Measurements from ENCODE around the gene CXCR4. TPM values are rescaled to one million over a fixed set of nuclear protein-coding genes. Genes with fewer than 3 reads are reported as not detected.

Gene CXCR4
- total and polyA plus RNA-seq, 2 of the 4 experiments (the other 2 are of a cell fraction), result not detected

DNA sequence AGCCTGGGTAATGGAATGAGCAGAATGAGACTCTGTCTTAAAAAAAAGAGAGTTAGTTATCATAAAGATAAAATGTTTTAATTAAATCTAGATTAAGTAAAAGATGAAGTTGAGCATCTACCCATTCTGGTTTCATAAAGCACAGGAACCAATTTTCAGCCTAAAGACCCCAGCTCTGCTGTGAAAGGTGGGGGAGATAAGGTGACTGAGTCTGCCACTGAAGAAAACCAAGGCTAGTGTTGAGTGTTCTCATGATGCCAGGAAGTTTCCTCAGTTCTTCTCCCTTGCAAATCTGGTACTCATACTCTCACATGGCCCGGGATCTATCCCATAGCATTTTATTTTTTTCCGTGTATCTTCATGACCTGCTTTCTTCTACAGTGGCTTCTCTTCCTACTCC, 10.4 kb upstream of the CXCR4 start:
- ChIA-PET CTCF (no interaction called here), POLR2A (ENCODE audit: unreplicated experiment) (no interaction called here)

More for the DNA sequence above, 10.4 kb upstream of the CXCR4 start:
- no peaks in the 10 kb centered on the region for H3K79me1 ChIP-seq (ENCODE audit: low read depth in 1 of 2, low read length in 2 of 2)
- no peak for DNase-seq
- H2BK15ac ChIP-seq (ENCODE audit: low read depth, low read length), result no peak overlapping the region
- 75% methylated on average over 2 of the region's 2 CpGs; no CpG with 5 or more reads in 1 of the 2 experiments for WGBS, 2 experiments (ENCODE audit: extremely low coverage in 2 of 2, insufficient read length in 1 of 2)
- TF ChIP-seq POLR2A (IDR thresholded peaks at IDR 0.05; ENCODE audit: low read depth, low read length) (no peak), RFX5 (IDR thresholded peaks at IDR 0.05; ENCODE audit: low read depth, low read length) (no peak), BHLHE40 (IDR thresholded peaks at IDR 0.05; ENCODE audit: low read depth, low read length) (no peak), MAFK (IDR thresholded peaks at IDR 0.05; ENCODE audit: low read depth, low read length) (no peak), SMC3 (IDR thresholded peaks at IDR 0.05; ENCODE audit: low read depth, low read length) (no peak), CTCF (conservative IDR thresholded peaks at IDR 0.05; ENCODE audit: low read depth, low read length) (no peak), CEBPB (IDR thresholded peaks at IDR 0.05; ENCODE audit: low read depth, low read length) (no peak), RCOR1 (IDR thresholded peaks at IDR 0.05; ENCODE audit: insufficient replicate concordance, low read length) (no peak), CHD1 (IDR thresholded peaks at IDR 0.05; ENCODE audit: low read depth, low read length) (no peak), MXI1 (IDR thresholded peaks at IDR 0.05; ENCODE audit: borderline replicate concordance, low read depth, low read length) (no peak), NFE2L2 (IDR thresholded peaks at IDR 0.05; ENCODE audit: low read depth, low read length) (no peak), RAD21 (IDR thresholded peaks at IDR 0.05; ENCODE audit: low read length) (no peak), FOS (IDR thresholded peaks at IDR 0.05; ENCODE audit: low read depth, low read length) (no peak), USF2 (IDR thresholded peaks at IDR 0.05; ENCODE audit: low read depth, low read length) (no peak), MAZ (IDR thresholded peaks at IDR 0.05; ENCODE audit: borderline replicate concordance, low read depth, low read length) (no peak)
- TF ChIP-seq, protein P1, sequence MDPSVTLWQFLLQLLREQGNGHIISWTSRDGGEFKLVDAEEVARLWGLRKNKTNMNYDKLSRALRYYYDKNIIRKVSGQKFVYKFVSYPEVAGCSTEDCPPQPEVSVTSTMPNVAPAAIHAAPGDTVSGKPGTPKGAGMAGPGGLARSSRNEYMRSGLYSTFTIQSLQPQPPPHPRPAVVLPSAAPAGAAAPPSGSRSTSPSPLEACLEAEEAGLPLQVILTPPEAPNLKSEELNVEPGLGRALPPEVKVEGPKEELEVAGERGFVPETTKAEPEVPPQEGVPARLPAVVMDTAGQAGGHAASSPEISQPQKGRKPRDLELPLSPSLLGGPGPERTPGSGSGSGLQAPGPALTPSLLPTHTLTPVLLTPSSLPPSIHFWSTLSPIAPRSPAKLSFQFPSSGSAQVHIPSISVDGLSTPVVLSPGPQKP (IDR thresholded peaks at IDR 0.05; ENCODE audit: borderline replicate concordance, low read depth, low read length), result no peak
- H3K4me3 ChIP-seq (ENCODE audit: insufficient read depth, low read depth, low read length), result no peak overlapping the region
- H3K4me2 ChIP-seq (ENCODE audit: low read depth, low read length), result no peak overlapping the region
- H3K23ac ChIP-seq (ENCODE audit: low read depth, low read length), result no peak overlapping the region
- no peak overlapping the region for H3K4ac ChIP-seq (ENCODE audit: low read depth, low read length)
- in situ Hi-C loops (cut with MboI; ENCODE audit: low sequenced_read_pairs) (no loop called here), intact Hi-C loops (cut with micrococcal nuclease) (loop anchor here (10.0 kb wide), 1 partner anchor 204 kb away; no protein-coding TSS in a partner anchor), dilution Hi-C loops (cut with HindIII; ENCODE audit: low sequenced_read_pairs, unreplicated experiment) (no loop called here)
- H3K9me3 ChIP-seq (ENCODE audit: control insufficient read depth, insufficient read depth, low read length), result no peaks in the 10 kb centered on the region
- H4K20me1 ChIP-seq (ENCODE audit: insufficient read depth, low read length), result no peaks in the 10 kb centered on the region
- peaks cover 15% of the 10 kb centered on the region for H3K27me3 ChIP-seq (ENCODE audit: control insufficient read depth, insufficient read depth, low read length)
- no peak overlapping the region for H2BK120ac ChIP-seq (ENCODE audit: low read depth, low read length)
- no peak overlapping the region for H3K9ac ChIP-seq (ENCODE audit: low read depth, low read length)
- BruUV-seq (replicated peaks), result no TSS peak
- no peak overlapping the region for H2AK5ac ChIP-seq (ENCODE audit: low read depth, low read length)
- no peak overlapping the region for H3K56ac ChIP-seq (ENCODE audit: extremely low read depth, insufficient read depth, low read length)
- H2AFZ ChIP-seq (replicated peaks; ENCODE audit: low read length, poor library complexity), result no peak overlapping the region
- H3K36me3 ChIP-seq (ENCODE audit: control insufficient read depth, insufficient read depth, low read length), result no peaks in the 10 kb centered on the region
- H4K8ac ChIP-seq (ENCODE audit: low read depth in 2 of 2, low read length in 2 of 2), result no peak overlapping the region
- no peak overlapping the region for H3K14ac ChIP-seq (replicated peaks; ENCODE audit: low read depth, low read length)
- no peaks in the 10 kb centered on the region for H3K9me1 ChIP-seq (ENCODE audit: insufficient read depth, low read length)
- H4K5ac ChIP-seq (ENCODE audit: low read depth, low read length), result no peak overlapping the region
- no peak overlapping the region for H4K91ac ChIP-seq (ENCODE audit: insufficient read depth, low read depth, low read length)
- no peak overlapping the region for H2AK9ac ChIP-seq (replicated peaks; ENCODE audit: low read depth, low read length, poor library complexity)
- H2BK5ac ChIP-seq (ENCODE audit: low read depth, low read length, poor library complexity, severe bottlenecking), result no peak overlapping the region
- H3K4me1 ChIP-seq (ENCODE audit: control insufficient read depth, insufficient read depth, low read length), result no peaks in the 10 kb centered on the region
- H3K18ac ChIP-seq (ENCODE audit: low read depth, low read length), result no peak overlapping the region
- no peak overlapping the region for H3K27ac ChIP-seq (ENCODE audit: insufficient read depth, low read length)
- H2BK20ac ChIP-seq (ENCODE audit: low read depth, low read length), result no peak overlapping the region
- ATAC-seq (ENCODE audit: low read depth), result no peak
